Testis (tissue), 3 donors: ENCODE measurements around the gene CREB3L2. TPM values are rescaled to one million over a fixed set of nuclear protein-coding genes. Genes with fewer than 3 reads are reported as not detected.

ENCODE experiments used
- DNase-seq: peaks from one replicate; pipeline ENCODE4 v3.0.0-alpha.2; 2019
- H3K27ac ChIP-seq, 2 donors: fragments of 200-600 bp; sonication (generic); one replicate each; pipeline ENCODE4 v1.5.1; 2019
- H3K27me3 ChIP-seq: fragments of 200-600 bp; sonication (generic); one replicate; pipeline ENCODE4 v1.5.1; 2019
- H3K36me3 ChIP-seq: fragments of 200-600 bp; sonication (generic); one replicate; pipeline ENCODE4 v1.5.1; 2017; ENCODE audit warnings: low read depth; ENCODE audit errors: missing control alignments
- H3K4me1 ChIP-seq: fragments of 200-600 bp; sonication (generic); one replicate; pipeline ENCODE4 v1.5.1; 2019
- H3K4me3 ChIP-seq, 2 donors: fragments of 200-600 bp; sonication (generic); one replicate each; pipeline ENCODE4 v1.5.1; 2017 to 2019
- H3K9me3 ChIP-seq: fragments of 200-600 bp; sonication (generic); one replicate; pipeline ENCODE4 v1.5.1; 2017
- CTCF ChIP-seq, 3 experiments: fragments of 450-650 bp in 2 of 3; fragments of 200-600 bp in 1 of 3; sonication (generic) in 1 of 3; IDR thresholded peaks; one replicate each; pipeline ENCODE4 v1.5.1; 2016 to 2019; ENCODE audit warnings: antibody characterized with exemption in 3 of 3, mild to moderate bottlenecking in 2 of 3, moderate library complexity in 1 of 3
- POLR2A ChIP-seq: fragments of 450-650 bp; IDR thresholded peaks from one replicate; pipeline ENCODE4 v1.6.1; 2017; ENCODE audit warnings: antibody characterized with exemption, mild to moderate bottlenecking, moderate library complexity
- WGBS, 2 donors: methylation state at CpG; one replicate each; pipeline ENCODE4 v1.1.5; 2018; 5-methylcytosine and 5-hydroxymethylcytosine counted together
- intact Hi-C: fragments of 100-400 bp; cut with DNase I; formaldehyde crosslinking; loops from one replicate; pipeline ENCODE4 v1.15.1; 2023; ENCODE audit warnings: low total_unique reads
- polyA plus RNA-seq: library from polyadenylated mRNA; stranded (reverse); fragments of 350-450 nt; fragmentation: Illumina TruSeq; extraction: RNeasy Lipid Tissue Mini Kit (QIAGEN cat#74804); gene quantifications from one replicate; pipeline ENCODE4 v1.2.3, GENCODE V29; 2014; ENCODE audit warnings: low read depth, low replicate concordance; ENCODE audit not compliant: insufficient read depth
- total RNA-seq, 2 donors: library from RNA; depleted of rRNA; stranded (reverse); fragments of >200 nt; gene quantifications; one replicate each; pipeline ENCODE4 v1.2.3, GENCODE V29; 2016

Gene CREB3L2
- total and polyA plus RNA-seq, 3 donors from 2014 or later, result 22.0 to 23.9 (median 23.4) TPM

GRCh38 chr7:137895301-137896221 is 106.3 kb downstream of the CREB3L2 start:
- no peak for DNase-seq
- no peaks in the 10 kb centered on the region for H3K9me3 ChIP-seq
- intact Hi-C loops, result loop anchor here (10.0 kb wide), 1 partner anchor 241 kb away; no protein-coding TSS in a partner anchor
- H3K4me3 ChIP-seq, result no peak overlapping the region
- WGBS, 2 donors, result 79 to 81% methylated on average over 8 of the region's 8 CpGs
- H3K36me3 ChIP-seq, result no peaks in the 10 kb centered on the region
- no peaks in the 10 kb centered on the region for H3K27me3 ChIP-seq
- no peak overlapping the region for H3K27ac ChIP-seq
- peaks cover 4% of the 10 kb centered on the region for H3K4me1 ChIP-seq
- no peak for TF ChIP-seq POLR2A
- TF ChIP-seq CTCF (IDR thresholded peaks at IDR 0.05), result no peak

GRCh38 chr7:137893143-137893742 is 108.6 kb downstream of the CREB3L2 start:
- H3K27ac ChIP-seq, result no peak overlapping the region
- no peak for TF ChIP-seq POLR2A
- TF ChIP-seq CTCF (IDR thresholded peaks at IDR 0.05), result no peak
- intact Hi-C loops, result loop anchor here (10.0 kb wide), 1 partner anchor 238 kb away; no protein-coding TSS in a partner anchor
- H3K36me3 ChIP-seq, result no peaks in the 10 kb centered on the region
- no peaks in the 10 kb centered on the region for H3K9me3 ChIP-seq
- no peak for DNase-seq
- H3K27me3 ChIP-seq, result no peaks in the 10 kb centered on the region
- H3K4me1 ChIP-seq, result no peaks in the 10 kb centered on the region
- H3K4me3 ChIP-seq, result no peak overlapping the region

- no peaks in the 10 kb centered on the region for H3K36me3 ChIP-seq
These were observed 110.8 kb downstream of the CREB3L2 start for GRCh38 chr7:137891016-137891655.

GRCh38 chr7:137890449-137890921 is 111.4 kb downstream of the CREB3L2 start:
- H3K36me3 ChIP-seq, result no peaks in the 10 kb centered on the region
- no peak overlapping the region for H3K4me3 ChIP-seq
- intact Hi-C loops, result loop anchor here (10.0 kb wide), 1 partner anchor 236 kb away; no protein-coding TSS in a partner anchor
- H3K27me3 ChIP-seq, result no peaks in the 10 kb centered on the region
- H3K4me1 ChIP-seq, result no peaks in the 10 kb centered on the region
- H3K27ac ChIP-seq, result no peak overlapping the region
- no peak for TF ChIP-seq POLR2A
- TF ChIP-seq CTCF (IDR thresholded peaks at IDR 0.05), result no peak
- no peak for DNase-seq
- WGBS, 2 donors, result 84 to 86% methylated on average over 3 of the region's 3 CpGs
- no peaks in the 10 kb centered on the region for H3K9me3 ChIP-seq

More at GRCh38 chr7:137891016-137891655, 110.8 kb downstream of the CREB3L2 start:
- DNase-seq, result no peak
- Histone ChIP-seq H3K4me1 (no peaks in the 10 kb centered on the region), H3K9me3 (no peaks in the 10 kb centered on the region), H3K27me3 (no peaks in the 10 kb centered on the region), H3K4me3 (no peak overlapping the region), H3K27ac (no peak overlapping the region)
- 75 to 80% methylated on average over 4 of the region's 4 CpGs for WGBS, 2 donors
- TF ChIP-seq POLR2A, result no peak
- no peak for TF ChIP-seq CTCF (IDR thresholded peaks at IDR 0.05)
- intact Hi-C loops, result loop anchor here (10.0 kb wide), 1 partner anchor 236 kb away; no protein-coding TSS in a partner anchor
